Erythroblast (primary cell): ENCODE data around the gene DMWD.

Experiments
- GATA1 ChIP-seq: IDR thresholded peaks from 2 replicates; pipeline ENCODE4 v1.6.1; 2011; ENCODE audit warnings: low read depth, mild to moderate bottlenecking, control low read depth, low read length, moderate library complexity
- POLR2A ChIP-seq: IDR thresholded peaks from 2 replicates; pipeline ENCODE4 v1.6.1; 2011; ENCODE audit warnings: mild to moderate bottlenecking, low read length

DNA sequence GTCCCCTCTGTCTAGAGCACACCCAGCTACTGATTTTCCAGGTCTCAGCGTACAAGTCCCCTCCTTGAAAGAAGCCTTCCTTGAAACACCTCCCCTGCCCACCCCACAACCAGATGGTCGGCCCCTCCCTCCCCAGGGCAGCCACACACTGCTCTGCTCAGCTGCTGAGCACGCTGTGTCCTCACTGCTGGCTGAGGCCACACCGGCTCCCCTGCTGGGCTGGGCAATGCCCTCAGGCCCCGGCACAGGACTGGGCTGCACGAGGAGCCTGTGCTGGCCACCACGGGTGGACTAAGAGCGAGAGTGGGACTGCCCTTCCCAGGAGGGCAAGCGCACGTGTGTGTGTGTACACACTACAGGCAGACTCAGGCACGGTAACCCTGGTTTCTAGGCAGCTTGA, 34.3 kb upstream of the DMWD start:
- TF ChIP-seq POLR2A, result no peak
- TF ChIP-seq GATA1, result no peak
